GM12892 (cell line): ENCODE results near the gene FAS.

Experiments
- POLR2A ChIP-seq: IDR thresholded peaks from 2 replicates; pipeline ENCODE4 v1.6.1; 2011; ENCODE audit warnings: low read depth, low read length, control low read depth
- TAF1 ChIP-seq: IDR thresholded peaks from 2 replicates; pipeline ENCODE4 v1.6.1; 2011; ENCODE audit warnings: low read depth, mild to moderate bottlenecking, control low read depth, low read length, borderline replicate concordance

DNA sequence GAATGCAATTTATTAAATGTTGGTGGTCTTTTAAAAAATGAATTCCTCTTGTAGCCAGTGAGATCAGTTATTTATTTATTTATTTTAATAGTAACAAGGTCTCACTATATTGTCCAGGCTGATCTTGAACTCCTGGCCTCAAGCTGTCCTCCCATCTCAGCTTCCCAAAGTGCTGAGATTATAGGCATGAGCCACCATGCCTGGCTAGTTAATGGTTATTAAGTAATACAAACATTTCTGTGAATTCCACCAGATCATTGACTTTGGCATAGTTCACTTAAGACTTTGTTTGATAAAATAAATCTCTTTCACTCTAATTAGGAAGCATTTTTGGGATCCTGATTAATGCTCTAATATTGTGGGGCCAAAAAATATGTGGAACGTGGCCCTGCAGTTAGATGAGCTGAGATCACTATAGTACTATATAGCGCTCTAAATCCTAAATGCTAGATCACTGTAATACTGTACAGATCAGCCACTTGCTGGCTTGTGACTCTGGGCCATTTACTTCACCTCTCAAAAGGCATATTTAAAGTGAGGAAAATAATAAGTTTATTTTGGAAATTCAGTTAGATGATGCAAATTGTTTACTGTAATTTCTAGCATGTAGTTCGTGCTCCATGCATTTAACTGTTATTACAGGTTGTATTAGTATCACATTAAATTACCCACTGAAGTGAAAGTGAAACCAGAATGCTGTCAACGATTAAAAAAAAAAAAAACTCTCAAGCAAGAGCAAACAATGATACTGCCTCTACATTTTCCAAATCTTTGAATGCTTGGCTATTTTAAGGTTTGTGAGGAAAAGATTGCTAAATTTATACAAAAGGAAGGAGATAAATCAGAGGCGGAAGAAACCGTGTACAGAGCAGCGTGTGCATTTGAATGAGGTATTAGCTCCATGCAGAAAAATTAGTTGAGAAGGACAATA, 15.9 kb upstream of the FAS start:
- no peak for TF ChIP-seq TAF1
- TF ChIP-seq POLR2A: no peak
